GM19438 (cell line): Measurements from ENCODE around the gene TSEN15.
"Not testable (repeated sequence)": the region's sequence is repeated elsewhere in the genome, so short reads cannot be mapped to it uniquely, and the experiment has no call there.

Source experiments
- ATAC-seq: cut with Tn5 transposase; IDR thresholded peaks from one replicate; pipeline ENCODE4 v1.9.1; 2021; ENCODE audit warnings: low read depth; ENCODE audit not compliant: unreplicated experiment

Gene TSEN15

GRCh38 chr1:184031092-184031408, 20.5 kb upstream of the TSEN15 start:
- ATAC-seq = no peak

DNA sequence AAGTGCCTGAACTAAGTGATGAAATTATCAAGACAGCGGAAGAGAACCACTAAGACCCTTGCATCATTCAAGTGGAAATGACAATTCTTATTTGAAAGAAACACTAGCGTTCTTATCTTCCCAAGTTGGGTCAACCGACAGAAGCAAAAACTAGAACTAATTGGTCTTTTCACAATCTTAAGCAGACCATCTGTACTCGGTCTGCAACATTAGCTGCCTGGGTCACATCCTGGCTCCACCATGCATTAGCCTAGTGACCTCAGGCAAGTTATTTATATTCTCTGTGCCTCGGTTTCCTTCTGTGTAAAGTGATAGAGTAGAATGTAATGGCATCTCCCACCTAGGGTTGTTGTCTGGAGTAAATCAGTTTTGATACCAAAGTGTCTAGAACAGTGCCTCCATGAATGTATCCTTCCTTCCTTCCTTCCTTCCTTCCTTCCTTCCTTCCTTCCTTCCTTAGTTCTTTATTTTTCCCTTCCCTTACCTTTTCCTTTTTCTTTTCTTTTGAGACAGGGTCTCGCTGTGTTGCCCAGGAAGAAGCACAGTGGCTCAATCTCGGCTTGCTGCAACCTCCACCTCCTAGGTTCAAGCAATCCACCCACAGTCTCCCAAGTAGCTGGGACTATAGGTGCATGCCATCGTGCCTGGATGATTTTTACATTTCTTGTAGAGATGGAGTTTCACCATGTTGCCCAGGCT, 20.0 kb upstream of the TSEN15 start:
- no peak for ATAC-seq

DNA sequence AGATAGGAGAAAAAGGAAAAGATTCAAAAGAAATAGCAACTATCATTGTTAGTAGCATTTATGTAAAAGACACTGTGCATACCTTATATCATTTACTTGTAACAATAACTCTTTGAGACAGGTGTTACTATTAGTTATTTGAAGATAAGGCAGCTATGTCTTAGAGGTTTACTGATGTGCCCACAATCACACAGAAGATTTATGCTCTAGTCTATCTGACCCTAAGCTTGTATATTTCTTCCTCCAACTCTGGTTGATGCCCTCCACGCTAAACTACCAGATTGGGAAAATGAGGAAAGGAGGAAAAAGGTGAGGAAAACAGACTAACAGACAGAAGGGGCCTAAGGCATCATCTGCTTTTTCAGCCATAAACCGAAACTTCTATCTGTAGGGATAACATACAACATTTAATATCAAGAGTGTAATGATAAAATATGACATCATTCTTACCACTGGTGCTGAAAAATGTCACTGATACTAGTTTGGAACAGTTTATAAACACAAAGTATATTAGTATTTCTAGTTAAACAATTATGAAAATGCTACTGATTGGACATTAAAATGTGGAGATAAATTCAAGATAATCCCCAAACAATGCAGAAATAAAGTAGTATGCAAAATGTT, 19.1 kb upstream of the TSEN15 start:
- no peak for ATAC-seq

DNA sequence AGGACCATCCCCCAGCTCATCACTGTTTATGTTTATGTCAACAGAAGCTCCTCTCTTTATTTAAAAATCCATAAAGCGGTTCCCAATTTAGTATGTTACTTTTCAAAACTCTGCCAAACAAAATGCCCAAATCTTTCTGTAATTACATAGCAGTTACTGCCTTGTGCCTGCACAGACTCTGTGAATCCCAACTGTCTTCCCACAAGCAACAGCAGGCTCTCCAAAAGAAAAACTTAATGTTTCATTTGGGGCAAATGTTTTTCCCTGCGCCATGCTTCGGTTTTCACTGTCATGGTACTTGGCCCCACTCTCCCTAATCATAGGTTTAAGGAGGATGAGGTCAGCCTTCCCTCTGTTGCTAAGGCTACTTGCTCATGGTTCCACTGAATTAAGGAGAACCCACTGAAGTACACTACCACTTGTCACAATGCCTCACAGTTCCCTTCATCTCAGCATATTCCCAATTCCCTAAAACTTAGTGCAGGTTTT, 18.6 kb upstream of the TSEN15 start:
- no peak for ATAC-seq

DNA sequence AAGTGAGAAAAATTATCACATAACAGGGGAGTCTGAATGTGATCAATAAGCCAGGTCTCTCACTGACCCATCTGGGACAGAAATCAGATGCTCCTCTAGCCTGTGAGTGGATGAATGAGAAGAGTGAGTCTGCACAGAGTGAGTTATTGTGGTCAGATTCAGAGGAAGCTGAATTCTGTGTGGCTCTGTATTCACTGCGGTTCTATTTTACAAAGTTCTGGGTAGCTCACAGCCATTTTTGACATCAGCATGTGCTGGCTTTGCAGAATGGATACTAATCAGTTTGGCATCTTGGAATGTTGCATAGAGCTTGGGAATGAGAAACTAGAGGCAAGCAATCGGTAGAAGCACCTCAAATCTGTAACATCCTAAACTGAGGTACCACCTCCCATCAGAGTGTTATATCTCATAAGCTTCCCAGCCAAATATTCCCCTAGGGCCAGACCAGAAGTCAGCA, 17.8 kb upstream of the TSEN15 start:
- ATAC-seq = no peak

GRCh38 chr1:184034761-184035379, 16.7 kb upstream of the TSEN15 start:
- ATAC-seq = no peak

- ATAC-seq = no peak
These were observed 15.6 kb upstream of the TSEN15 start for GRCh38 chr1:184035719-184036516.

GRCh38 chr1:184036517-184036949, 15.0 kb upstream of the TSEN15 start:
- ATAC-seq = peak; percentile 26

GRCh38 chr1:184037849-184038591, 13.5 kb upstream of the TSEN15 start:
- ATAC-seq = no peak

GRCh38 chr1:184039126-184039525, 12.4 kb upstream of the TSEN15 start:
- ATAC-seq = no peak

GRCh38 chr1:184041731-184042130, 9.8 kb upstream of the TSEN15 start:
- no peak for ATAC-seq

DNA sequence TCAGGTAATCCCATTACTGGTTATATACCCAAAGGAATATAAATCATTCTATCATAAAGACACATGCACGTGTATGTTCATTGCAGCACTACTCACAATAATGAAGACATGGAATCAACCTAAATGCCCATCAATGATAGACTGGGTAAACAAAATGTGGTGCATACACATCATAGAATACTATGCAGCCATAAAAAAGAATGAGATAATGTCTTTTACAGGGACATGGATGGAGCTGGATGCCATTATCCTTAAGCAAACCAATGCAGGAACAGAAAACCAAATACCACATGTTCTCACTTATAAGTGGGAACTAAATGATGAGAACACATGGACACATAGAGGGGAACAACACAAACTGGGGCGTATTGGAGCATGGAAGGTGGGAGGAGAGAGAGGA, 8.2 kb upstream of the TSEN15 start:
- ATAC-seq = not testable (repeated sequence)

DNA sequence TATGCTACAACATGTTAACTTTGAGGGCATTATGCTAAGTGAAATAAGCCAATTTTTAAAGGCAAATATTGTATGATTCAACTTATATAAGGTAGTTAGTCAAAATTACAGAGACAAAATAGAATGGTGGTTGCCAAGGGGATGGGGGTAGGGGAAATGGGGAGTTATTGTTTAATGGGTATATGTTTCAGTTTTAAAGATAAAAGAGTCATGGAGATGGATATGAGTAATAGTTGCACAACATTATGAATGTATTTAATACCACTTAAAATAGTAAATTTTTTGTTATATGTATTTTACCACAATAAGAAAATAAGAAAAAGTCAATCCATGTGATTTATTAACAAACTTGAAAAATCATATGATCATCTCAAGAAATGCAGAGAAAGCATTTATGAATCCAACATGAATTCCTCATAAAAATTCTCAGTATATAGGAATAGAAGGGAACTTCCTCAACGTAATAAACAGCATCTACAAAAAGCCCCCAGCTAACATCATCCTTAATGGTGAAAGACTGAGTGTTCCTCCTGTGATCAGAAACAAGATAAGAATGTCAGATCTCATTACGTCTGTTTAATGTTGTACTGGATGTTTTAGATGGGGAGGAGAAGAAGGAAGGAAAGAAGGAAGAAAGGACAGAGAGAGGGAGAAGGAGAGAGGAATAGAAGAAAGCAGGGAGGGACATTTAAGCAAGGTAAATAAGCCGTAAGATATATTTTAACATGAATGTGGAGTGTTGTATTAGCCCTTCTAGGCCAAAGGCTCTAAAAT, 6.7 kb upstream of the TSEN15 start:
- ATAC-seq = no peak

DNA sequence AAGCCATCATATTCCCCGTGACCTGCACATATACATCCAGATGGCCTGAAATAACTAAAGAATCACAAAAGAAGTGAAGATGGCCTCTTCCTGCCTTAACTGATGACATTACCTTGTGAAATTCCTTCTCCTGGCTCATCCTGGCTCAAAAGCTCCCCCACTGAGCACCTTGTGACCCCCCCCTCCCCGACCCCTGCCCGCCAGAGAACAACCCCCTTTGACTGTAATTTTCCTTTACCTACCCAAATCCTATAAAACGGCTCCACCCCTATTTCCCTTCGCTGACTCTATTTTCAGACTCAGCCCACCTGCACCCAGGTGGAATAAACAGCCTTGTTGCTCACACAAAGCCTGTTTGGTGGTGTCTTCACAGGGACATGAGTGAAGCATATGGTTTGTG, 4.0 kb upstream of the TSEN15 start:
- ATAC-seq = not testable (repeated sequence)

DNA sequence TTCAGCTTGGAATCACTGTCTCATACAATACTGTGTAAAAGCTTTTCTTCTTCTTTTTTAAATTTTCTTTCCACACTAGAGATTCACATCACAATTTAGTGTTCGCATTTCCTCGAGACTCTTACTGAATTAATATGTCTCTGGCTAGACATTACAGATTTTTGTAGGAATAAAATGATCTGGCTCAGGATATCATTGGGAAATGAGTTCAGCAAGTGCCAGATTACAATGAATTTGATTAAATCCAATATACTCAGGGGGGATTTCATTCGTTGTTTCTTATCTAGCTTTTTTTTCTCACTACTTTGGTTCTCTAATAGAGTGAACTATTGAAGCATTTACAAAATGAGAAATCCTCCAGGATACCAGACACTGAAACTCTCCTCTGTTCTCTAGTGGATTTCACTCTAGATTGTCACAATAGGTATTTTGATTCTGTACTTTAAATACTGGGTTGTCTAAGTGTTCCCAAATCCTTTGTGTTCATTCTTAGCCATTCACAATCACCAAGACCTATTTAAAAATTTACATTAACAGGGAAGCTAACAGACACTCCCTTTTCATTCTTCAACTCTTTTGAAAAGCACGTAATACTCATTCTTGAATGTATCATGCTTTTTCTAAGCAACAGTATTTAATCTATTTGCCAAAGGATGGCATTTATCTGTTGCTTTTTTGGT, 2.8 kb upstream of the TSEN15 start:
- no peak for ATAC-seq

DNA sequence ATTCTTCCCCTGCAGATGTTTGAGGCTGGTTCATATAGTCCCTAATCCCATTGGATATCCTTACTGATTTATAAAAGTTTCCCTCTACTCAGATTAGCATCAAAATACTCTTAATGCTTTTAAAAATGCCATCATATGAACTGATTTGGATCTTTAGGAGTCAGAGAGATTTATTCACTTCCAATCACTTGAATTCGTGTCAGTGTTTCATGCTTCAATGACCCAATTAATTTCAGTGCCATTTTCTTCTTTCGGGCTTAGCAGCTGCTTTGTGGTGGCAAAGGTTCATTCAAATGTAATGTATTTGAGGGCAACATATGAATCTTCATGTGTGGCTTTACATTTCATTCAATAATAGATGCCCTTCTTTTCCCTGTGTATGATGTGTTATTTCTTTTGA, 2.2 kb upstream of the TSEN15 start:
- ATAC-seq = no peak

DNA sequence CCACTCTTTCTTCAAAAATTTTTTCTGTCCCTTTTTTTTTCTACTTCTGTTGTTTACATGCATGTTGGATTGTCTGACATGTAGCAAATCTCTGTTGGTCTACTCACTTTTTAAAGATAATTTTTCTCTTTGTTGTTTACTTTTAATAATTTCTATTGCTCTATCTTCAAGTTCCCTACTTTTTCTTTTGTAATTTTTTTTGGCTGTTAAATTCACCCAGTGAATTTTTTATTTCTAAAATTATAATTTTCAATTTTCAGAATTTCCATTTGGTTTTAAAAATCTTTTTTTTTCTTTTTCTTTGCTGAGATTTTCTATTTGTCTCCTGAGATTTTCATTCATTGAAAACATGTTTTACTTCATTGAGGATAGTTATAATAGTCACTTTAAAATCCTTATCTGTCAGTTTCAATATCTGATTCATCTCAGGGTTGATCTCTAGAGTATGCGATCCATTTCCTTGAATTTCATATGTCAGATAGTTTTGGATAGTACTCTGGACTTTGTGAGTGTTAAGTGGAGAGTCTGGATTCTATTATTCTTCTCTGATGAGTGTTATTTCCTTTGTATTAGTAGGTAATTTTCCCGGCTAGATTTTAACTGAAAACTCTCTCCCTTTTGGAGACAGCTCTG, 1.6 kb upstream of the TSEN15 start:
- ATAC-seq = no peak

DNA sequence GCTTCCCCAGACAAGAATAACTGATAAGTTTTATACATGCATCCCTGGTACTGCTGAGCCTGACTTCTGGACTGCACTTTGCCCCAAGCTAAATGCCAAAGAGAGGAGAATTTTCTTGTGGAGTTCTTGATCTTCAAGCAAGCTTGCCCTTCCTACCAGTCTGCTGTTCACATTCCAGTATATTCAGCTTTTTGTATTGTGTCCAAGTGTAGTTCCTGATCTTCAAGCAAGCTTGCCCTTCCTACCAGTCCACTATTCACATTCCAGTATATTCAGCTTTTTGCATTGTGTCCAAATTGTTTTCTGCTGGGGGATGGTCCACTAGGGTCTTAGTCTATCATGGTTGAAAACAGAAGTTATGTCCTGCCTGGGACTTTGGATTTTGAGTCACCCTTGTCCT, 894 bp upstream of the TSEN15 start:
- ATAC-seq = no peak

DNA sequence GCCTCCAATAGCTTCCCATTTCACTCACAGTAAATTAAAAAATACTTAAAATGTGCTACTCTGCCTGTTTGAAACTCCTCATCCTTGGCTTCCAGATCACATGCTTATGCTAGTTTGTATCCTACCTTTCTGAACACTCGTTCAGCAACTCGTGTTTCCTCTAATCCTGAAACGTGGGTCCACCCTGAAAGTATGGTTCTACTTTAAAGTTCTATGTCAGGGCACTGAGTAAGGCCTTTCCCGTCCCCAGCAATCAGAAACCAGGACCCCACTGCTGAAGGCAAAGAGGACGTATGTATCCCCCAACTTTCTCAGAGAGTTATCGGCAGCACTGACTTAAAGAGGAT, 419 bp upstream of the TSEN15 start:
- peak; percentile 8 for ATAC-seq
